HS-5 (cell line): ENCODE results near the gene H1-8.
"Not testable (repeated sequence)": the region's sequence is repeated elsewhere in the genome, so short reads cannot be mapped to it uniquely, and the experiment has no call there.

Source experiments
- DNase-seq: peaks from one replicate; pipeline ENCODE4 v3.0.0-alpha.2; 2012; ENCODE audit warnings: low read depth

H1-8 gene

GRCh38 chr3:129533406-129533805 lies 9.6 kb upstream of the H1-8 start:
- DNase-seq = no peak

GRCh38 chr3:129534428-129535027 lies 8.4 kb upstream of the H1-8 start:
- no peak for DNase-seq

GRCh38 chr3:129535075-129535474 lies 7.9 kb upstream of the H1-8 start:
- no peak for DNase-seq

- no peak for DNase-seq
Measured at GRCh38 chr3:129536374-129536667, 6.7 kb upstream of the H1-8 start.

- DNase-seq = no peak
Measured at GRCh38 chr3:129536804-129537203, 6.2 kb upstream of the H1-8 start.

GRCh38 chr3:129539206-129539605 lies 3.8 kb upstream of the H1-8 start:
- no peak for DNase-seq

- no peak for DNase-seq
Measured at GRCh38 chr3:129540776-129541516, 2.0 kb upstream of the H1-8 start.

GRCh38 chr3:129542747-129543146 lies 228 bp upstream of the H1-8 start:
- no peak for DNase-seq

- DNase-seq = no peak
Measured at GRCh38 chr3:129543999-129544398, 1.0 kb downstream of the H1-8 start.

GRCh38 chr3:129545951-129546350 lies 3.0 kb downstream of the H1-8 start:
- not testable (repeated sequence) for DNase-seq

- no peak for DNase-seq
Measured at GRCh38 chr3:129547241-129547640, 4.3 kb downstream of the H1-8 start.

- no peak for DNase-seq
Measured at GRCh38 chr3:129548104-129548965, 5.4 kb downstream of the H1-8 start.

- DNase-seq = no peak
Measured at GRCh38 chr3:129549006-129549800, 6.2 kb downstream of the H1-8 start.

- DNase-seq = no peak
Measured at GRCh38 chr3:129549805-129550204, 6.8 kb downstream of the H1-8 start.

GRCh38 chr3:129552287-129553050 lies 9.5 kb downstream of the H1-8 start:
- no peak for DNase-seq

GRCh38 chr3:129553171-129553570 lies 10.2 kb downstream of the H1-8 start:
- DNase-seq = no peak

GRCh38 chr3:129553719-129554118 lies 10.7 kb downstream of the H1-8 start:
- DNase-seq = no peak

GRCh38 chr3:129554356-129555152 lies 11.6 kb downstream of the H1-8 start:
- no peak for DNase-seq

- no peak for DNase-seq
Measured at GRCh38 chr3:129555153-129555550, 12.2 kb downstream of the H1-8 start.

- no peak for DNase-seq
Measured at GRCh38 chr3:129555616-129556357, 12.8 kb downstream of the H1-8 start.
